IMR-90 (cell line): ENCODE measurements around the gene PPM1F. TPM values are rescaled to one million over a fixed set of nuclear protein-coding genes. Genes with fewer than 3 reads are reported as not detected.

Experiments used
- ATAC-seq: fragments of 200-7000 bp; cut with Tn5 transposase; 2 replicates; pipeline ENCODE4 v1.9.1; 2020; ENCODE audit warnings: low read depth, mild to moderate bottlenecking, moderate library complexity
- BruUV-seq: library from RNA; stranded (reverse); fragments of 400-500 nt; replicated peaks from 2 replicates; lab custom pipeline; 2021; lab: Mats Ljungman, UMichigan
- CTCF ChIA-PET: fragments of 300-600 bp; formaldehyde crosslinking; extraction: SDS; loops from one replicate; lab custom pipeline; 2021; ENCODE audit warnings: antibody characterized with exemption; lab: Yijun Ruan, JAX
- POLR2A ChIA-PET: fragments of 300-600 bp; sonication (Branson Sonifier 250); formaldehyde crosslinking; loops from one replicate; lab custom pipeline; 2022; ENCODE audit warnings: antibody characterized with exemption; ENCODE audit not compliant: unreplicated experiment; lab: Charles Lee
- DNase-seq: peaks from one replicate; pipeline ENCODE4 v3.0.0; 2013
- H2AFZ ChIP-seq: replicated peaks from 2 replicates; pipeline ENCODE3; 2013; ENCODE audit warnings: low read length, mild to moderate bottlenecking; ENCODE audit not compliant: poor library complexity
- H2AK5ac ChIP-seq: 2 replicates; pipeline ENCODE4 v1.6.1; 2013; ENCODE audit warnings: low read depth, low read length, inconsistent platforms
- H2AK9ac ChIP-seq: replicated peaks from 2 replicates; pipeline ENCODE3; 2013; ENCODE audit warnings: mild to moderate bottlenecking, low read depth, low read length, moderate library complexity; ENCODE audit not compliant: poor library complexity
- H2BK120ac ChIP-seq: 2 replicates; pipeline ENCODE4 v1.6.1; 2013; ENCODE audit warnings: low read depth, low read length, inconsistent platforms
- H2BK15ac ChIP-seq: 3 replicates; pipeline ENCODE4 v1.6.1; 2013; ENCODE audit warnings: low read depth, low read length, inconsistent platforms
- H2BK20ac ChIP-seq: 2 replicates; pipeline ENCODE4 v1.6.1; 2013; ENCODE audit warnings: low read depth, mild to moderate bottlenecking, inconsistent platforms, low read length, moderate library complexity
- H2BK5ac ChIP-seq: 2 replicates; pipeline ENCODE4 v1.6.1; 2013; ENCODE audit warnings: mild to moderate bottlenecking, low read depth, low read length, inconsistent platforms; ENCODE audit not compliant: poor library complexity, severe bottlenecking
- H3K14ac ChIP-seq: replicated peaks from 2 replicates; pipeline ENCODE4 v1.6.1; 2013; ENCODE audit warnings: low read depth, low read length, inconsistent platforms
- H3K18ac ChIP-seq: 2 replicates; pipeline ENCODE4 v1.6.1; 2013; ENCODE audit warnings: low read depth, low read length, control low read depth
- H3K23ac ChIP-seq: 2 replicates; pipeline ENCODE4 v1.6.1; 2013; ENCODE audit warnings: low read depth, low read length, inconsistent platforms
- H3K27ac ChIP-seq: 2 replicates; pipeline ENCODE4 v1.5.1; 2013; ENCODE audit warnings: mild to moderate bottlenecking, control low read depth, low read length; ENCODE audit not compliant: insufficient read depth
- H3K27me3 ChIP-seq: 2 replicates; pipeline ENCODE4 v1.6.1; 2013; ENCODE audit warnings: low read length; ENCODE audit not compliant: control insufficient read depth, insufficient read depth
- H3K36me3 ChIP-seq: 2 replicates; pipeline ENCODE4 v1.6.1; 2013; ENCODE audit warnings: low read length, mixed read lengths; ENCODE audit not compliant: control insufficient read depth, insufficient read depth
- H3K4ac ChIP-seq: 2 replicates; pipeline ENCODE4 v1.6.1; 2013; ENCODE audit warnings: low read depth, low read length, inconsistent platforms
- H3K4me1 ChIP-seq: 2 replicates; pipeline ENCODE4 v1.6.1; 2013; ENCODE audit warnings: low read length, mixed read lengths; ENCODE audit not compliant: control insufficient read depth, insufficient read depth
- H3K4me2 ChIP-seq: 2 replicates; pipeline ENCODE4 v1.6.1; 2013; ENCODE audit warnings: low read depth, mild to moderate bottlenecking, control low read depth, low read length, moderate library complexity
- H3K4me3 ChIP-seq: 2 replicates; pipeline ENCODE4 v1.5.1; 2013; ENCODE audit warnings: low read depth, mild to moderate bottlenecking, control low read depth, low read length, moderate library complexity; ENCODE audit not compliant: insufficient read depth
- H3K56ac ChIP-seq: 2 replicates; pipeline ENCODE4 v1.6.1; 2013; ENCODE audit warnings: low read length, inconsistent platforms; ENCODE audit not compliant: insufficient read depth; ENCODE audit errors: extremely low read depth
- H3K79me1 ChIP-seq, 2 experiments: 2 replicates each; pipeline ENCODE4 v1.6.1; 2013; ENCODE audit warnings: low read length in 2 of 2, inconsistent platforms in 1 of 2, low read depth in 1 of 2
- H3K9ac ChIP-seq: 2 replicates; pipeline ENCODE4 v1.6.1; 2013; ENCODE audit warnings: low read depth, low read length, control low read depth
- H3K9me1 ChIP-seq: 2 replicates; pipeline ENCODE4 v1.6.1; 2013; ENCODE audit warnings: low read length, inconsistent platforms; ENCODE audit not compliant: insufficient read depth
- H3K9me3 ChIP-seq: 2 replicates; pipeline ENCODE4 v1.6.1; 2013; ENCODE audit warnings: low read length; ENCODE audit not compliant: control insufficient read depth, insufficient read depth
- H4K20me1 ChIP-seq: 2 replicates; pipeline ENCODE4 v1.6.1; 2013; ENCODE audit warnings: low read length, inconsistent platforms; ENCODE audit not compliant: insufficient read depth
- H4K5ac ChIP-seq: 2 replicates; pipeline ENCODE4 v1.6.1; 2013; ENCODE audit warnings: mild to moderate bottlenecking, low read depth, low read length, control low read depth
- H4K8ac ChIP-seq, 2 experiments: 2 replicates each; pipeline ENCODE4 v1.6.1; 2013; ENCODE audit warnings: low read depth in 2 of 2, low read length in 2 of 2, control low read depth in 1 of 2, inconsistent platforms in 1 of 2
- H4K91ac ChIP-seq: 2 replicates; pipeline ENCODE4 v1.6.1; 2013; ENCODE audit warnings: low read depth, low read length, inconsistent platforms; ENCODE audit not compliant: insufficient read depth
- MAFK ChIP-seq: IDR thresholded peaks from 2 replicates; pipeline ENCODE4 v1.6.1; 2012; ENCODE audit warnings: low read depth, low read length, improper control_type of control experiment
- MAZ ChIP-seq: IDR thresholded peaks from 2 replicates; pipeline ENCODE4 v1.6.1; 2012; ENCODE audit warnings: low read depth, mild to moderate bottlenecking, low read length, improper control_type of control experiment, moderate library complexity, borderline replicate concordance
- NFE2L2 ChIP-seq: fragments of 150-350 bp; IDR thresholded peaks from 2 replicates; pipeline ENCODE4 v1.6.1; 2016; ENCODE audit warnings: low read depth, mild to moderate bottlenecking, low read length
- RFX5 ChIP-seq: IDR thresholded peaks from 2 replicates; pipeline ENCODE4 v1.8.0; 2012; ENCODE audit warnings: low read depth, mild to moderate bottlenecking, low read length, moderate library complexity
- WGBS, 2 experiments: methylation state at CpG; one replicate each; pipeline versions ENCODE4 v1.1.5 to v1.1.7; 2013; ENCODE audit warnings: missing lambda C conversion rate in 2 of 2; ENCODE audit not compliant: insufficient read length in 1 of 2; ENCODE audit errors: extremely low coverage in 2 of 2; 5-methylcytosine and 5-hydroxymethylcytosine counted together
- dilution Hi-C: fragments of 300-500 bp; cut with HindIII; formaldehyde crosslinking; loops from one replicate; pipeline ENCODE4 v1.14.3; 2018; ENCODE audit warnings: low sequenced_read_pairs; ENCODE audit not compliant: unreplicated experiment
- in situ Hi-C: fragments of 300-500 bp; cut with MboI; formaldehyde crosslinking; loops from 3 replicates; pipeline ENCODE4 v1.14.3; 2019; ENCODE audit warnings: low sequenced_read_pairs, inconsistent platforms, mixed read lengths
- intact Hi-C: fragments of 100-400 bp; cut with micrococcal nuclease; formaldehyde crosslinking; loops from 2 replicates; pipeline ENCODE4 v1.10.0; 2022
- polyA plus RNA-seq, 3 experiments: library from polyadenylated mRNA; depleted of rRNA; stranded (reverse); fragments of >200 nt; gene quantifications; 2 replicates each; pipeline ENCODE4 v1.2.3, GENCODE V29; 2012; ENCODE audit warnings: low replicate concordance in 1 of 3
- total RNA-seq: library from RNA; depleted of rRNA; stranded (reverse); fragments of >200 nt; gene quantifications from 2 replicates; pipeline ENCODE4 v1.2.3, GENCODE V29; 2012

PPM1F gene
- total and polyA plus RNA-seq, 2 of the 4 experiments (the other 2 are of a cell fraction), result 20.8 to 30.3 TPM

GRCh38 chr22:21945453-21946261 is 7.0 kb downstream of the PPM1F start:
- ChIA-PET CTCF (no interaction called here), POLR2A (no interaction called here)
- Histone ChIP-seq H2AFZ (peak overlapping the region; percentile 53), H2BK20ac (no peak overlapping the region), H2BK120ac (no peak overlapping the region), H2BK5ac (no peak overlapping the region), H3K27me3 (no peaks in the 10 kb centered on the region), H3K18ac (no peak overlapping the region), H4K8ac (no peak overlapping the region), H3K4ac (no peak overlapping the region), H2AK9ac (peak overlapping the region; percentile 80), H3K4me1 (peaks cover 25% of the 10 kb centered on the region), H2AK5ac (0 out of 2 replicates have a peak overlapping the region, but pooled peaks have one; percentile 38), H3K36me3 (peaks cover 22% of the 10 kb centered on the region), H3K14ac (no peak overlapping the region), H3K9me1 (peaks cover 36% of the 10 kb centered on the region), H4K91ac (no peak overlapping the region; the same call in 1 of the 2 replicates), H3K4me3 (no peak overlapping the region), H3K23ac (no peak overlapping the region), H3K79me1 (peaks cover 33 to 92% of the 10 kb centered on the region in 2 experiments), H3K9me3 (no peaks in the 10 kb centered on the region), H4K5ac (no peak overlapping the region), H3K9ac (no peak overlapping the region), H3K56ac (no peak overlapping the region), H3K4me2 (no peak overlapping the region), H4K20me1 (peaks cover 6% of the 10 kb centered on the region; the same call in 1 of the 2 replicates), H2BK15ac (no peak overlapping the region), H3K27ac (no peak overlapping the region)
- DNase-seq, result no peak
- ATAC-seq, result no peak
- dilution Hi-C loops, result no loop called here
- BruUV-seq, result no TSS peak
- intact Hi-C loops, result no loop called here
- in situ Hi-C loops, result no loop called here
- TF ChIP-seq MAFK (peak; percentile 56), MAZ (no peak), NFE2L2 (no peak), RFX5 (no peak)
- 94% methylated on average over 10 of the region's 13 CpGs; no CpG with 5 or more reads in 1 of the 2 experiments for whole genome bisulfite sequencing, 2 experiments
